ENCODE measurements around the gene CHAT. TPM values are rescaled to one million over a fixed set of nuclear protein-coding genes. Genes with fewer than 3 reads are reported as not detected.

CHAT gene
- total RNA-seq, 1 experiment from 2014 or later = not detected

DNA sequence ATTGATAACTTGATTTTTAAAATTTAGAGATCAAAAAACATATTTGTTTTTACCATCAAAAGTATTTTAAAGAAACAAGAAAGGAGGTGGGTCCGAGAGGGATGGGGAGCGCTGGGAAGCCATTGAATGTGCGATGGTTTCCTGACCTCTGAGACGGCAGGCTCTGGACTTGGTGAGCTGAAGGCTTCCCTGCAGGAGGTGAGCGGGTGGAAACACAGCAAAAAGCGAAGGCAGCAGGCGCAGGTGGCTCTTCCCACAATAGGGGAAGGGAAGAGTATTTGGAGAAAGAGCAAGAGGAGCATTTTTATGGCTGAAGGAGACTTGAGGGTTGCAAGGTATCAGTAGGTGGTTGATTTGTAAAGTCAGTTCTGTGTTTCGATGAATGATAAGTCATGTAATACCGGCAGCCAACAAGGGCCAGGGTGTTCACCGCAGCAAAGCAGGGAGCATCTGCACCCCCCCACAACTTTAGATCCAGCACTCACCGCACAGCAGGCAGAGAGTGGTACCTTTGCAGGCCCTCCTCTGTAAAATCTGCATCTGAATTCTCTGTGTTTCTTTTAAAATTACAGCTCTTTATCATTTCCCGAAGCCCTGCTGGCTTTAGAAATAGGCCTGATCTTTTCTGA lies 76.2 kb downstream of the CHAT start:
- DNase-seq (ENCODE audit: low read depth, low spot score) (no peak), ATAC-seq (no peak)
- Histone ChIP-seq H3K4me3 (ENCODE audit: low read depth in 2 of 2, low read length in 2 of 2) (no peak overlapping the region), H3K27me3 (ENCODE audit: control insufficient read depth, insufficient read depth, low read length) (peaks cover 12% of the 10 kb centered on the region), H3K36me3 (ENCODE audit: control insufficient read depth, insufficient read depth, low read length) (no peaks in the 10 kb centered on the region), H3K9me3 (ENCODE audit: control insufficient read depth, insufficient read depth, low read depth, low read length) (no peaks in the 10 kb centered on the region), H3K27ac (ENCODE audit: low read length) (no peak overlapping the region), H3K4me1 (ENCODE audit: control insufficient read depth, insufficient read depth, low read length) (no peaks in the 10 kb centered on the region)
- POLR2A ChIA-PET = no interaction called here
- no TSS peak for BruUV-seq (replicated peaks)
- TF ChIP-seq, protein P1, sequence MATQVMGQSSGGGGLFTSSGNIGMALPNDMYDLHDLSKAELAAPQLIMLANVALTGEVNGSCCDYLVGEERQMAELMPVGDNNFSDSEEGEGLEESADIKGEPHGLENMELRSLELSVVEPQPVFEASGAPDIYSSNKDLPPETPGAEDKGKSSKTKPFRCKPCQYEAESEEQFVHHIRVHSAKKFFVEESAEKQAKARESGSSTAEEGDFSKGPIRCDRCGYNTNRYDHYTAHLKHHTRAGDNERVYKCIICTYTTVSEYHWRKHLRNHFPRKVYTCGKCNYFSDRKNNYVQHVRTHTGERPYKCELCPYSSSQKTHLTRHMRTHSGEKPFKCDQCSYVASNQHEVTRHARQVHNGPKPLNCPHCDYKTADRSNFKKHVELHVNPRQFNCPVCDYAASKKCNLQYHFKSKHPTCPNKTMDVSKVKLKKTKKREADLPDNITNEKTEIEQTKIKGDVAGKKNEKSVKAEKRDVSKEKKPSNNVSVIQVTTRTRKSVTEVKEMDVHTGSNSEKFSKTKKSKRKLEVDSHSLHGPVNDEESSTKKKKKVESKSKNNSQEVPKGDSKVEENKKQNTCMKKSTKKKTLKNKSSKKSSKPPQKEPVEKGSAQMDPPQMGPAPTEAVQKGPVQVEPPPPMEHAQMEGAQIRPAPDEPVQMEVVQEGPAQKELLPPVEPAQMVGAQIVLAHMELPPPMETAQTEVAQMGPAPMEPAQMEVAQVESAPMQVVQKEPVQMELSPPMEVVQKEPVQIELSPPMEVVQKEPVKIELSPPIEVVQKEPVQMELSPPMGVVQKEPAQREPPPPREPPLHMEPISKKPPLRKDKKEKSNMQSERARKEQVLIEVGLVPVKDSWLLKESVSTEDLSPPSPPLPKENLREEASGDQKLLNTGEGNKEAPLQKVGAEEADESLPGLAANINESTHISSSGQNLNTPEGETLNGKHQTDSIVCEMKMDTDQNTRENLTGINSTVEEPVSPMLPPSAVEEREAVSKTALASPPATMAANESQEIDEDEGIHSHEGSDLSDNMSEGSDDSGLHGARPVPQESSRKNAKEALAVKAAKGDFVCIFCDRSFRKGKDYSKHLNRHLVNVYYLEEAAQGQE (IDR thresholded peaks at IDR 0.05; ENCODE audit: insufficient read depth in 1 of 2, low read depth in 2 of 2, low read length in 1 of 2) = no peak
- no peak for TF ChIP-seq TCF7L2 (IDR thresholded peaks at IDR 0.05; ENCODE audit: low read depth, low read length)
- TF ChIP-seq, protein P2, sequence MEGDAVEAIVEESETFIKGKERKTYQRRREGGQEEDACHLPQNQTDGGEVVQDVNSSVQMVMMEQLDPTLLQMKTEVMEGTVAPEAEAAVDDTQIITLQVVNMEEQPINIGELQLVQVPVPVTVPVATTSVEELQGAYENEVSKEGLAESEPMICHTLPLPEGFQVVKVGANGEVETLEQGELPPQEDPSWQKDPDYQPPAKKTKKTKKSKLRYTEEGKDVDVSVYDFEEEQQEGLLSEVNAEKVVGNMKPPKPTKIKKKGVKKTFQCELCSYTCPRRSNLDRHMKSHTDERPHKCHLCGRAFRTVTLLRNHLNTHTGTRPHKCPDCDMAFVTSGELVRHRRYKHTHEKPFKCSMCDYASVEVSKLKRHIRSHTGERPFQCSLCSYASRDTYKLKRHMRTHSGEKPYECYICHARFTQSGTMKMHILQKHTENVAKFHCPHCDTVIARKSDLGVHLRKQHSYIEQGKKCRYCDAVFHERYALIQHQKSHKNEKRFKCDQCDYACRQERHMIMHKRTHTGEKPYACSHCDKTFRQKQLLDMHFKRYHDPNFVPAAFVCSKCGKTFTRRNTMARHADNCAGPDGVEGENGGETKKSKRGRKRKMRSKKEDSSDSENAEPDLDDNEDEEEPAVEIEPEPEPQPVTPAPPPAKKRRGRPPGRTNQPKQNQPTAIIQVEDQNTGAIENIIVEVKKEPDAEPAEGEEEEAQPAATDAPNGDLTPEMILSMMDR (IDR thresholded peaks at IDR 0.05) = no peak
- TF ChIP-seq POLR2AphosphoS5 (IDR thresholded peaks at IDR 0.05; ENCODE audit: low read depth, low read length) = no peak
- TF ChIP-seq SIN3A (IDR thresholded peaks at IDR 0.05; ENCODE audit: borderline replicate concordance, insufficient read depth, low read depth, low read length) = no peak
- CTCF ChIA-PET = no interaction called here
- in situ Hi-C loops (cut with HindIII; ENCODE audit: low pct_unique_long_range_greater_than_20kb, low sequenced_read_pairs) = no loop called here
- intact Hi-C loops (cut with micrococcal nuclease; ENCODE audit: unreplicated experiment) = no loop called here

DNA sequence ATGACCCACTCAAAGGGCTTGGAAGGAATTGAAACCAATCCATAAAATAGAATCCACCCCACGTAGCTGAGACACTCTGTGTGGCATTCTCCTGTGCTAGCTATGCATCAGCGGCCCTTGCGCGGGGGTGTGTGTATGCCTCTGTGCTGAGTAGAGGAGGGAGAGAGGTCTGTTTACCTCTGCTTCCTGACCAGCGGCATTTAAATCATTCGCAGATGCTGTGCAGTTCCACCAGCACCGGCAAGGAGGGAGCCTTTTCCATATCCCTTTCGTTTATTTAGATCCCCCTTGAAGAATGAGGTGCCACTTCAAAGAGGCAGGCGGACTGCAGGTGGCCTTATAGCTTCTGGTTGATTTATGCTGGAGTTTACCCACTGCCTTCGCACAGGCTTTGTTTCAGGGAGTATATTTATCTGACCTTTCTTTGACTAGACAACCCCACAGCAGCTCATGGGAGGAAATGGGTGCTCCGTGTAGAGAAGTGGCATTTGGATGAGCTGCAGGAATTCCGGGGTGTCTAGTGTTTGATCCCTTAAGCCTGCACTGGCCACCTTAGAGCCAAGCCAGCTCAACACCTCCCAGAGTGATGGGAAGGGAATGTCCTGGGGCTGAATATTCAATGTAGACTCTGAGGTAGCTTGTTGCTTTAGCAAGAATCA lies 77.0 kb downstream of the CHAT start:
- no peak for DNase-seq (ENCODE audit: low read depth, low spot score)
- peaks cover 20% of the 10 kb centered on the region for H3K27me3 ChIP-seq (ENCODE audit: control insufficient read depth, insufficient read depth, low read length)
- ATAC-seq = no peak
- in situ Hi-C loops (cut with HindIII; ENCODE audit: low pct_unique_long_range_greater_than_20kb, low sequenced_read_pairs) = no loop called here
- TF ChIP-seq, protein P2 (IDR thresholded peaks at IDR 0.05) = no peak
- TF ChIP-seq TCF7L2 (IDR thresholded peaks at IDR 0.05; ENCODE audit: low read depth, low read length) (no peak), POLR2AphosphoS5 (IDR thresholded peaks at IDR 0.05; ENCODE audit: low read depth, low read length) (no peak), SIN3A (IDR thresholded peaks at IDR 0.05; ENCODE audit: borderline replicate concordance, insufficient read depth, low read depth, low read length) (no peak)
- TF ChIP-seq, protein P1 (IDR thresholded peaks at IDR 0.05; ENCODE audit: insufficient read depth in 1 of 2, low read depth in 2 of 2, low read length in 1 of 2) = no peak
- intact Hi-C loops (cut with micrococcal nuclease; ENCODE audit: unreplicated experiment) = no loop called here
- H3K4me1 ChIP-seq (ENCODE audit: control insufficient read depth, insufficient read depth, low read length) = no peaks in the 10 kb centered on the region
- H3K27ac ChIP-seq (ENCODE audit: low read length) = no peak overlapping the region
- BruUV-seq (replicated peaks) = no TSS peak
- ChIA-PET CTCF (no interaction called here), POLR2A (no interaction called here)
- no peaks in the 10 kb centered on the region for H3K36me3 ChIP-seq (ENCODE audit: control insufficient read depth, insufficient read depth, low read length)
- H3K9me3 ChIP-seq (ENCODE audit: control insufficient read depth, insufficient read depth, low read depth, low read length) = no peaks in the 10 kb centered on the region
- no peak overlapping the region for H3K4me3 ChIP-seq (ENCODE audit: low read depth in 2 of 2, low read length in 2 of 2)

Measured in Panc1 (cell line).